GM12891 (cell line): ENCODE results near the gene ENDOG.

Experiments
- PAX5 ChIP-seq: IDR thresholded peaks from 2 replicates; pipeline ENCODE4 v1.6.1; 2011; ENCODE audit warnings: low read length, moderate library complexity, mild to moderate bottlenecking; ENCODE audit not compliant: insufficient read depth, severe bottlenecking
- POLR2A ChIP-seq: IDR thresholded peaks from 2 replicates; pipeline ENCODE4 v1.6.1; 2011; ENCODE audit warnings: low read depth, low read length, control low read depth
- POLR2AphosphoS5 ChIP-seq: IDR thresholded peaks from 2 replicates; pipeline ENCODE4 v1.6.1; 2011; ENCODE audit warnings: low read depth, low read length, control low read depth
- SPI1 ChIP-seq: IDR thresholded peaks from 2 replicates; pipeline ENCODE4 v1.6.1; 2011; ENCODE audit warnings: low read depth, low read length, control low read depth

DNA sequence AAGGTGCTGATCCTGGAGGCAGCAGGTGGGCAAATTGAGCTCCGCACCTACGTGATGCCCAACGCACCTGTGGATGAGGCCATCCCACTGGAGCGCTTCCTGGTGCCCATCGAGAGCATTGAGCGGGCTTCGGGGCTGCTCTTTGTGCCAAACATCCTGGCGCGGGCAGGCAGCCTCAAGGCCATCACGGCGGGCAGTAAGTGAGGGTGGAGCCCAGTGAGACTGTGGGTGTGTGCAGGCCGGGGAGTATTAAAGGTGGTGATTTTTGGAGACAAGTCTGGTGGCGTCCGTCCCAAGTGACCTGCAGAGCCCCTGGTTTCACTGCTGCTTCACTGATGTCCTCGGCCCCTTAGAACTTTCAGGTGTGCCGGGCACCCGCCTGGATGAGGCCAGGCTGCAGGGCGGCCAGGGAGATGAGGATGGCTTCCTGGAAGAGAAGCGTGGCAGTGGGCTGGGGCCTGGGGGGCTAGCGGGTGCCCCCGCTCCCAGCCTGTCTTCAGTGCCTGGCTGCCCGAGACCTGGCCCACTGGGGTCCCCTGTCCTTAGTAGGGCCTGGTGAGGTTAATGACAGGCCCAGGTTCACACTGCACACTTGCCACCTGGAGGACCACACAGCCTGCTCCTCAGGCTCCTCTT, 4.2 kb downstream of the ENDOG start:
- TF ChIP-seq POLR2A, result no peak
- TF ChIP-seq POLR2AphosphoS5, result no peak
- TF ChIP-seq SPI1, result no peak
- no peak for TF ChIP-seq PAX5
